Neural cell (in vitro differentiated cells): Measurements from ENCODE around the gene TMEM200B. TPM values are rescaled to one million over a fixed set of nuclear protein-coding genes. Genes with fewer than 3 reads are reported as not detected.

Experiments
- polyA plus RNA-seq: library from polyadenylated mRNA; depleted of rRNA; stranded (reverse); fragments of >200 nt; gene quantifications from 2 replicates; pipeline ENCODE4 v1.2.3, GENCODE V29; 2014
- small RNA-seq, 3 experiments: library from RNA; depleted of rRNA; stranded (forward); fragments of <200 nt; gene quantifications; one replicate each; pipeline ENCODE3, GENCODE V24; 2012

Gene TMEM200B
- polyA plus RNA-seq, 1 donor from 2014 or later = 0.11 TPM

Small RNA genes lying within 50 kb of the gene (small RNA-seq; reads per million reads assigned to genes)
- 0 reads per million in 3 experiments for gene RF02271

Other genes starting within 250 kb of the TMEM200B start
- 62.0 and 65.2 TPM in 2 replicates for gene EPB41, start 209.3 kb downstream of the TMEM200B start, polyA plus RNA-seq
- gene SRSF4, start 58.0 kb upstream of the TMEM200B start, polyA plus RNA-seq = 46.2 and 59.7 TPM in 2 replicates
- gene MECR, start 107.0 kb upstream of the TMEM200B start, polyA plus RNA-seq = 14.0 and 27.6 TPM in 2 replicates
- gene PTPRU, start 112.6 kb upstream of the TMEM200B start, polyA plus RNA-seq = 2.5 and 5.0 TPM in 2 replicates